HFFc6 (cell line): Measurements from ENCODE around the gene RIPOR3. TPM values are rescaled to one million over a fixed set of nuclear protein-coding genes. Genes with fewer than 3 reads are reported as not detected.

Experiments
- DNase-seq: peaks from one replicate; pipeline ENCODE4 v3.0.0-alpha.2; 2018
- H3K27ac Mint-ChIP-seq: 2 replicates; pipeline ENCODE4 v1.8.0; 2020; ENCODE audit warnings: mild to moderate bottlenecking, mixed read lengths
- H3K27me3 Mint-ChIP-seq: 2 replicates; pipeline ENCODE4 v1.8.0; 2021; ENCODE audit warnings: mild to moderate bottlenecking, moderate library complexity, mixed read lengths; ENCODE audit not compliant: insufficient read depth
- H3K36me3 Mint-ChIP-seq: 2 replicates; pipeline ENCODE4 v1.8.0; 2021; ENCODE audit warnings: low read depth, mixed read lengths
- H3K4me1 Mint-ChIP-seq: 2 replicates; pipeline ENCODE4 v1.8.0; 2020; ENCODE audit warnings: low read depth, mixed read lengths
- H3K4me3 Mint-ChIP-seq: 2 replicates; pipeline ENCODE4 v1.8.0; 2020; ENCODE audit warnings: mild to moderate bottlenecking, moderate library complexity, mixed read lengths
- H3K9me3 Mint-ChIP-seq: 2 replicates; pipeline ENCODE4 v1.8.0; 2020; ENCODE audit warnings: mild to moderate bottlenecking, mixed read lengths
- total RNA-seq, 6 experiments: library from RNA; stranded (reverse); fragmentation: NEBNext Ultra II Directional; extraction: Animal tissue kit (Norgen Biotek cat#: 25700); gene quantifications; 2 replicates in 1 of 6; 3 replicates in 5 of 6; pipeline ENCODE4 v1.2.3, GENCODE V29; 2021
- TF ChIP-seq, protein P1 (sequence below): fragments of 200-600 bp; sonication (generic); IDR thresholded peaks from 2 replicates; pipeline ENCODE4 v1.5.0; 2021; ENCODE audit warnings: antibody characterized with exemption, mild to moderate bottlenecking

The RIPOR3 gene
- total RNA-seq, 6 experiments from 2014 or later = 0.07 to 0.25 (median 0.11) TPM

DNA sequence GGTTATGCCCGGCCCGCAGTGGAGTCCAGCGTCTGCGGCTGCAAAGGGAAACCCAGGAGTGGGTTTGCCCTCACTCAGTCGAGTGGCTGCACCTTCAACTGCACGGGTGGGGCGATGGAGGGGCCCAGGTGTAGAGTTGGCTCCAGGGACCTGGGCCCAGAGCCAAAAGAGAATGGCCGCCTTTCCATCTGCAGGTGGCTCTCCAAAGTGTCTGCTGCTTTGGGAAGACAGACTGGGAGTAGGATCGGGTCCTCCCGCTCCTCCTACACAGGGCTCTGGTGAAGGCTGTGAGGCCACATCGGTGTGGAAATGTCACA lies 101.0 kb downstream of the RIPOR3 start:
- no peak overlapping the region for H3K27ac Mint-ChIP-seq
- H3K27me3 Mint-ChIP-seq = peaks cover 12% of the 10 kb centered on the region
- no peak for DNase-seq
- H3K4me3 Mint-ChIP-seq = no peak overlapping the region
- H3K4me1 Mint-ChIP-seq = peaks cover 6% of the 10 kb centered on the region; the same call in 1 of the 2 replicates
- peaks cover 6% of the 10 kb centered on the region for H3K36me3 Mint-ChIP-seq
- H3K9me3 Mint-ChIP-seq = no peaks in the 10 kb centered on the region
- TF ChIP-seq, protein P1, sequence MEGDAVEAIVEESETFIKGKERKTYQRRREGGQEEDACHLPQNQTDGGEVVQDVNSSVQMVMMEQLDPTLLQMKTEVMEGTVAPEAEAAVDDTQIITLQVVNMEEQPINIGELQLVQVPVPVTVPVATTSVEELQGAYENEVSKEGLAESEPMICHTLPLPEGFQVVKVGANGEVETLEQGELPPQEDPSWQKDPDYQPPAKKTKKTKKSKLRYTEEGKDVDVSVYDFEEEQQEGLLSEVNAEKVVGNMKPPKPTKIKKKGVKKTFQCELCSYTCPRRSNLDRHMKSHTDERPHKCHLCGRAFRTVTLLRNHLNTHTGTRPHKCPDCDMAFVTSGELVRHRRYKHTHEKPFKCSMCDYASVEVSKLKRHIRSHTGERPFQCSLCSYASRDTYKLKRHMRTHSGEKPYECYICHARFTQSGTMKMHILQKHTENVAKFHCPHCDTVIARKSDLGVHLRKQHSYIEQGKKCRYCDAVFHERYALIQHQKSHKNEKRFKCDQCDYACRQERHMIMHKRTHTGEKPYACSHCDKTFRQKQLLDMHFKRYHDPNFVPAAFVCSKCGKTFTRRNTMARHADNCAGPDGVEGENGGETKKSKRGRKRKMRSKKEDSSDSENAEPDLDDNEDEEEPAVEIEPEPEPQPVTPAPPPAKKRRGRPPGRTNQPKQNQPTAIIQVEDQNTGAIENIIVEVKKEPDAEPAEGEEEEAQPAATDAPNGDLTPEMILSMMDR = no peak

DNA sequence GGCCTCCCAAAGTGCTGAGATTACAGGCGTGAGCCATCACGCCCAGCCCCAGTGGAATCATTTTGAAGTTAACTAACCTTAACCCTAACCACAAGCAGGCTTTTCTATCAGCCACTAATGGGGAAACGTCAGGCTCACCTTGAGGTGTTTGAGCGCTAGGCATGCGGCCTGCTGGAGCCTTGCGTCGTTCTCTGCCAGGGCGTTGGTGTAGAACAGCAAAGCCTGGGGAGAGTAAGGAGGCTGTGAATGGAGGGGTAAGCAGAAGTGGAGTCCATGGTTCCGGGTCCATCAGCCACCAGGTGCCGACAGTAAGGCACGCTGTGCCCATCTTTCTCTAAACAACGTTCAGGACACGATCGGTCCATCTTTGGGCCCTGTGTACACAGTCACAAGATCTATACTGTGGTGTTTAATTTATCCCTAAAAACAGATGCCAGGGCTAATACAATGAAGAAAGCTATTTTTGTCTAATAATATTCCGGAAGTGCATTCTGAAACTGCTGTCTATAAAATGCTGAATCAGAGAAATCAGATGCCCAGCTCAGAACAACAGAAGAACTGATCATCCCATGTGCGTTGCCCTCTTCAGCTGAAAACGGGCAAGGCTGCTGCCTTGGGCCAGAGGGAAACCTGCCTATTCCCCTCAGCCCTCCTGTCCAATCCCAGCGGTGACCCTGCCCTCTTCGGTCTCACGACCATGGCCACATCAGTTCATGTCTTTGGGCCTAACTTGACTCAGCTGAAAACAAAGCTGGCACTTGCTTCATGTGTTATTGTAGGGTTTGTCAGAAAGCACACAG lies 101.6 kb downstream of the RIPOR3 start:
- H3K4me1 Mint-ChIP-seq = peaks cover 6% of the 10 kb centered on the region; the same call in 1 of the 2 replicates
- peaks cover 10% of the 10 kb centered on the region for H3K27me3 Mint-ChIP-seq
- no peak overlapping the region for H3K4me3 Mint-ChIP-seq
- TF ChIP-seq, protein P1 = no peak
- no peaks in the 10 kb centered on the region for H3K9me3 Mint-ChIP-seq
- no peak for DNase-seq
- peaks cover 6% of the 10 kb centered on the region for H3K36me3 Mint-ChIP-seq
- H3K27ac Mint-ChIP-seq = no peak overlapping the region

DNA sequence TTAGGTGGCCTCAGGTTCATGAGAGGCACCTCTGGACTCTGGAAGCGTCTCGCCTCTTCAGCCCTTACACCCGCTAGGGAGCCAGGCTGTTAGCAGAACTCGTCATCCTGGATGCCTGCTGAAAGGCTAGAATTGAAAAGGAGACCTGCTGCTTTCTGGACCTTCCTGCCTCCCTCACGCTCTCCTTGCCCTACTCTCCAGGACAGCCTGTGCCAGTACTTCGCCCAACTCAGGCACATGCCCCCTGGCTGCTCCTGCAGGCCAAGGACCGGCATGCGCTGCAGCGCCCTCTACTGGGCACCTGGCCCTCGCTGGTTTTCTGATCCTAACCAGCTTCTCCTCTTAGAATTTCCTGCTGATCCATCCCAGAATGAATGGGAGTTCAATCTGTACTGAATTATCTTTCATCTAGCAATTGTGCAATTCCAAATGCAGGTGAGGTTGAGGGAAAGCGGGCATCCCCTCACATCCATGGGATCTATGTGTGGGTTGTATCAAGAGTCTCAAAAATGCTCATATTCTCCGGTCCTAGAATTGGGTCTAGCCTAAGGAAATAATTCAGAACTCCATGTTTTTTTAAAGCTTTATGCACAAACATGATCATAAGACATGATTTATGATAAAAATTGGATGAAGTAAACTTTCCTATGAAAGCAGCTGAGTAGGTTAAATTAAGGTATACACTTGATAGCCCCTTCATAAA lies 103.2 kb downstream of the RIPOR3 start:
- Mint-ChIP-seq H3K4me3 (no peak overlapping the region), H3K27ac (no peak overlapping the region), H3K36me3 (peaks cover 13% of the 10 kb centered on the region), H3K27me3 (peaks cover 4% of the 10 kb centered on the region), H3K4me1 (peaks cover 10% of the 10 kb centered on the region), H3K9me3 (no peaks in the 10 kb centered on the region)
- peak; percentile 63 for DNase-seq
- TF ChIP-seq, protein P1 = peak; percentile 98

DNA sequence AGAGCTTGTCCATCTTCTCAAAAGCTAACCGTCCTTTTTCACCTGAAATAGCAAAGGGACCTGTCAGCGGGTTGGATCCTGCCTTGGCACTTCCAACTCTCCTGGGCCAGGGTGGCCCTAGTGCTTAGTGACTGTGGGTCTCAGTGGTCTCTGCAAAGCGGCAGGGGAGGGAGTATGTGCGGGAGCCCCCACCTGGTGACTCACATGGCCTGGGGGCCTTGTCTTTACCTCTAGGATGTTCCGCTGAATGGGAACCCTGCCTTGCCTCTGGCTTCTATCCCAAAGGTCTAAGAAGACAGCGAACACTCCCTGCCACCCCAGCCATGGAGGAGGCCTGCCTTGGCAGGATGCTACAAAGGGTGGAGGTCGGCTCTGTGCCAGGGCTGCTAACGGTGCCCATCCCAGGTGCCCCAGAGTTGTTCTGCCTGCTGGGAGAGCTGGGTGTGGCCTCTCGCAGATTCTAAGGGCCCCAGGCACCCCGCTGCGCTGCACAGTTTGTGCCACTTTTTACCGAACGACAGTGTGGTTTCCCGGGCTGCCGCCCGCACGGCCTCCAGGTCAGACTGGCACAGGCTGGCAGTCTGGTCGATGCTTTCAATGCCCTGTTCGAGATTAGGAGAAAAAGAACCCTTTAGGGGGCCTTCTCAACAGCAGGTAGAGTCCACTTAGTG lies 103.9 kb downstream of the RIPOR3 start:
- no peak for DNase-seq
- TF ChIP-seq, protein P1 = no peak
- peaks cover 4% of the 10 kb centered on the region for H3K27me3 Mint-ChIP-seq
- H3K36me3 Mint-ChIP-seq = peaks cover 18% of the 10 kb centered on the region
- H3K9me3 Mint-ChIP-seq = no peaks in the 10 kb centered on the region
- peaks cover 11% of the 10 kb centered on the region for H3K4me1 Mint-ChIP-seq
- H3K27ac Mint-ChIP-seq = no peak overlapping the region
- H3K4me3 Mint-ChIP-seq = no peak overlapping the region

DNA sequence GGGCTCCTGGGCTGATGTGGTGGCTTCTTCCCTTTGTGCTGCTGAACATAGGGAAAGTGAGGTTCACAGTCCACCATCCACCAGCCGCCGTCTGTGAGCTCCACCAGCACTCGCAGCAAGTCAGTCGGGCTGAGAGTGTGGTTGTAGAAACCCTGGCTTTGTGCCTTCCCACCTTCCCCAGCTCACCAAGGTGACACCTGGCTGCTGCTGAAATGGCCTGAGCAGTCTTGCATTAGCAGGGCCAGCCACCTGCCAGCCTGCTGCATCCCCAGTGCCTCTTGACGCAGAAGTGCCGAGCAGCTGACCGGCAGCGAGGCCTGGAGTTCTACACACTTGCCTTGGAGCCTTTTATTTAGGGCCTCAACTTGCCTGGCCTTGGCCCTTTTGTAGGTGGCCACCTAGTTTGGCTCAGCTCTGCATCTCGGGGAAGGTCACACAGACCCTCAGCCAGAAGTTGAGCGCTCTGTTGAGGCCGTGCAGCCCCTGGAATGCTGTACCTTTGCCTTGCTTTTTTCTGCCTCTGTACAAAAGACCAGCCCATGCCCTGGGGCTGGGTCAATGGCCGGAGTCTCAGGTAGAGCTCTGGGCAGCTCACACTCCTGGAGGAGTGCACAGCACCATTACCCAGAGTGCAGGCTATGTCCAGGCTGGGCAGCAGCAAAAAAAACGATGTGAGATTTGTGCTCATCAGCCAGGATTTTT lies 104.7 kb downstream of the RIPOR3 start:
- peaks cover 18% of the 10 kb centered on the region for H3K36me3 Mint-ChIP-seq
- DNase-seq = no peak
- H3K4me1 Mint-ChIP-seq = peaks cover 11% of the 10 kb centered on the region
- no peak overlapping the region for H3K4me3 Mint-ChIP-seq
- peaks cover 2% of the 10 kb centered on the region; the same call in 1 of the 2 replicates for H3K27me3 Mint-ChIP-seq
- TF ChIP-seq, protein P1 = no peak
- H3K9me3 Mint-ChIP-seq = no peaks in the 10 kb centered on the region
- H3K27ac Mint-ChIP-seq = no peak overlapping the region
